HCT116 (cell line): ENCODE data around the gene MTO1. TPM values are rescaled to one million over a fixed set of nuclear protein-coding genes. Genes with fewer than 3 reads are reported as not detected.

Experiments
- ATAC-seq: fragments of 200-7000 bp; cut with Tn5 transposase; 2 replicates; pipeline ENCODE4 v1.9.1; 2020; ENCODE audit warnings: mild to moderate bottlenecking, moderate library complexity
- BruUV-seq: library from RNA; stranded (reverse); fragments of 400-500 nt; replicated peaks from 2 replicates; lab custom pipeline; 2021; lab: Mats Ljungman, UMichigan
- CTCF ChIA-PET: fragments of 300-600 bp; sonication (Branson Sonifier 250); formaldehyde crosslinking; loops from one replicate; lab custom pipeline; 2021; ENCODE audit warnings: antibody characterized with exemption; lab: Charles Lee
- POLR2A ChIA-PET: fragments of 300-600, 350-600 bp; sonication (Branson Sonifier 250); formaldehyde crosslinking; loops from one replicate; lab custom pipeline; 2021; ENCODE audit warnings: antibody characterized with exemption; lab: Charles Lee
- RAD21 ChIA-PET, 2 experiments: fragments of 300-600 bp; sonication (Branson Sonifier 250); formaldehyde crosslinking; loops; one replicate each; lab custom pipeline; 2023; ENCODE audit warnings: low total read pairs in 2 of 2; ENCODE audit not compliant: uncharacterized antibody in 2 of 2, unreplicated experiment in 2 of 2, low non-redundant PET in 1 of 2; lab: Charles Lee
- DNase-seq: peaks from one replicate; pipeline ENCODE4 v3.0.0-alpha.2; 2010; ENCODE audit warnings: low read depth, low spot score
- H2AFZ ChIP-seq: fragments of 200-600 bp; shearing (Covaris generic), sonication (generic); 2 replicates; pipeline ENCODE4 v1.6.1; 2017; ENCODE audit warnings: low read depth, mixed run types, mixed read lengths, antibody characterized with exemption, low read length; ENCODE audit not compliant: poor library complexity, severe bottlenecking
- H3K27ac ChIP-seq: 2 replicates; pipeline ENCODE4 v1.5.1; 2012; ENCODE audit warnings: low read depth, low read length
- H3K27me3 ChIP-seq: fragments of 200-600 bp; sonication (generic); 2 replicates; pipeline ENCODE4 v1.6.1; 2016; ENCODE audit warnings: mixed run types, low read length, mixed read lengths; ENCODE audit not compliant: insufficient read depth
- H3K36me3 ChIP-seq, 2 experiments: fragments of 200-500 bp in 1 of 2; fragments of 200-600 bp in 1 of 2; sonication (Bioruptor generic) in 1 of 2; sonication (generic) in 1 of 2; 2 replicates each; pipeline versions ENCODE4 v1.5.1 to v1.6.1; 2014 to 2016; ENCODE audit warnings: low read length in 2 of 2, inconsistent platforms in 1 of 2, mixed read lengths in 1 of 2, mixed run types in 1 of 2; ENCODE audit not compliant: insufficient read depth in 2 of 2, control insufficient read depth in 1 of 2
- H3K4me1 ChIP-seq, 2 experiments: fragments of 200-600 bp in 1 of 2; sonication (generic) in 1 of 2; 2 replicates each; pipeline versions ENCODE4 v1.5.1 to v1.6.1; 2012 to 2017; ENCODE audit warnings: low read length in 2 of 2, inconsistent platforms in 1 of 2, mild to moderate bottlenecking in 1 of 2, mixed read lengths in 1 of 2, mixed run types in 1 of 2, moderate library complexity in 1 of 2; ENCODE audit not compliant: insufficient read depth in 2 of 2, control insufficient read depth in 1 of 2
- H3K4me2 ChIP-seq: fragments of 200-600 bp; sonication (generic); 2 replicates; pipeline ENCODE4 v1.6.1; 2017; ENCODE audit warnings: mixed run types, low read length, mixed read lengths
- H3K4me3 ChIP-seq, 2 experiments: fragments of 200-600 bp in 1 of 2; sonication (generic) in 1 of 2; replicated peaks in 1 of 2; 2 replicates each; pipeline ENCODE4 v1.5.1; 2011 to 2016; ENCODE audit warnings: low read length in 2 of 2, control low read depth in 1 of 2, low read depth in 1 of 2, mild to moderate bottlenecking in 1 of 2, mixed read lengths in 1 of 2, mixed run types in 1 of 2
- H3K79me2 ChIP-seq: fragments of 200-600 bp; sonication (generic); 2 replicates; pipeline ENCODE4 v1.6.1; 2017; ENCODE audit warnings: mild to moderate bottlenecking, mixed run types, low read length, moderate library complexity, mixed read lengths; ENCODE audit not compliant: insufficient read depth
- H3K9ac ChIP-seq: fragments of 200-600 bp; sonication (generic); 2 replicates; pipeline ENCODE4 v1.6.1; 2016; ENCODE audit warnings: low read length, mixed read lengths
- H3K9me2 ChIP-seq: fragments of 200-600 bp; sonication (generic), shearing (Covaris generic); 2 replicates; pipeline ENCODE4 v1.6.1; 2017; ENCODE audit warnings: mixed run types, mild to moderate bottlenecking, moderate library complexity; ENCODE audit not compliant: insufficient read depth
- H3K9me3 ChIP-seq, 2 experiments: fragments of 200-500 bp in 1 of 2; fragments of 200-600 bp in 1 of 2; sonication (Bioruptor generic) in 1 of 2; sonication (generic) in 1 of 2; 2 replicates each; pipeline ENCODE4 v1.6.1; 2014 to 2017; ENCODE audit warnings: low read length in 2 of 2, mixed read lengths in 2 of 2, inconsistent platforms in 1 of 2, low read depth in 1 of 2, mild to moderate bottlenecking in 1 of 2, mixed run types in 1 of 2, moderate library complexity in 1 of 2; ENCODE audit not compliant: control insufficient read depth in 1 of 2, insufficient read depth in 1 of 2
- H4K20me1 ChIP-seq: fragments of 200-600 bp; sonication (generic), shearing (Covaris generic); 2 replicates; pipeline ENCODE4 v1.6.1; 2017; ENCODE audit warnings: mixed run types, mild to moderate bottlenecking, moderate library complexity; ENCODE audit not compliant: insufficient read depth
- ATF3 ChIP-seq: IDR thresholded peaks from 2 replicates; pipeline ENCODE4 v1.6.1; 2012
- CBX3 ChIP-seq: IDR thresholded peaks from 2 replicates; pipeline ENCODE4 v1.6.1; 2012; ENCODE audit warnings: low read depth
- CEBPB ChIP-seq: IDR thresholded peaks from 2 replicates; pipeline ENCODE4 v1.6.1; 2012; ENCODE audit warnings: low read depth
- CTCF ChIP-seq, 3 experiments: fragments of 200-600 bp in 1 of 3; sonication (generic) in 1 of 3; IDR thresholded peaks in 2 of 3; conservative IDR thresholded peaks in 1 of 3; 2 replicates each; pipeline ENCODE4 v1.5.1; 2012 to 2017; ENCODE audit warnings: low read depth in 2 of 3, low read length in 2 of 3, antibody characterized with exemption in 1 of 3, borderline replicate concordance in 1 of 3, control low read depth in 1 of 3, mild to moderate bottlenecking in 1 of 3, mixed read lengths in 1 of 3, mixed run types in 1 of 3, moderate library complexity in 1 of 3; ENCODE audit not compliant: insufficient read depth in 1 of 3
- EGR1 ChIP-seq: IDR thresholded peaks from 2 replicates; pipeline ENCODE4 v1.6.1; 2012; ENCODE audit warnings: low read depth
- EZH2 ChIP-seq: fragments of 200-600 bp; sonication (generic); IDR thresholded peaks from 2 replicates; pipeline ENCODE4 v1.6.1; 2017; ENCODE audit warnings: antibody characterized with exemption, mixed run types
- FOSL1 ChIP-seq: IDR thresholded peaks from 2 replicates; pipeline ENCODE4 v1.6.1; 2012; ENCODE audit warnings: low read depth
- JUND ChIP-seq: IDR thresholded peaks from 2 replicates; pipeline ENCODE4 v1.6.1; 2012
- POLR2A ChIP-seq: IDR thresholded peaks from 2 replicates; pipeline ENCODE4 v1.7.0; 2011; ENCODE audit warnings: borderline replicate concordance; ENCODE audit not compliant: insufficient read depth, insufficient read length; ENCODE audit errors: extremely low read depth
- POLR2AphosphoS5 ChIP-seq: IDR thresholded peaks from 2 replicates; pipeline ENCODE4 v1.6.1; 2011; ENCODE audit warnings: mild to moderate bottlenecking, low read depth, low read length, moderate library complexity
- RAD21 ChIP-seq: IDR thresholded peaks from 2 replicates; pipeline ENCODE4 v1.6.1; 2012; ENCODE audit warnings: low read depth, mild to moderate bottlenecking
- SIN3A ChIP-seq: IDR thresholded peaks from 2 replicates; pipeline ENCODE4 v1.6.1; 2012; ENCODE audit warnings: low read depth
- SP1 ChIP-seq: IDR thresholded peaks from 2 replicates; pipeline ENCODE4 v1.6.1; 2012; ENCODE audit warnings: low read depth
- SRF ChIP-seq: IDR thresholded peaks from 2 replicates; pipeline ENCODE4 v1.6.1; 2012; ENCODE audit warnings: low read depth
- TCF7L2 ChIP-seq: IDR thresholded peaks from 2 replicates; pipeline ENCODE4 v1.7.0; 2011; ENCODE audit warnings: borderline replicate concordance, inconsistent platforms; ENCODE audit not compliant: insufficient read depth, insufficient read length; ENCODE audit errors: extremely low read depth
- YY1 ChIP-seq: IDR thresholded peaks from 2 replicates; pipeline ENCODE4 v1.6.1; 2011; ENCODE audit warnings: low read length, low read depth, moderate library complexity, mild to moderate bottlenecking; ENCODE audit not compliant: insufficient replicate concordance; ENCODE audit errors: extremely low read depth
- ZBTB33 ChIP-seq: IDR thresholded peaks from 2 replicates; pipeline ENCODE4 v1.6.1; 2011; ENCODE audit warnings: mild to moderate bottlenecking, low read length, moderate library complexity; ENCODE audit not compliant: insufficient replicate concordance; ENCODE audit errors: extremely low read depth
- ZFX ChIP-seq: fragments of 450-650 bp; IDR thresholded peaks from 2 replicates; pipeline ENCODE4 v1.6.1; 2017
- ZNF274 ChIP-seq: fragments of 200-500 bp; sonication (Bioruptor generic); IDR thresholded peaks from 2 replicates; pipeline ENCODE4 v1.6.1; 2014; ENCODE audit warnings: mild to moderate bottlenecking, low read depth, low read length, inconsistent platforms
- intact Hi-C: fragments of 100-400 bp; cut with micrococcal nuclease; formaldehyde crosslinking; loops from 2 replicates; pipeline ENCODE4 v1.10.0; 2022
- total RNA-seq: library from RNA; stranded (reverse); gene quantifications from one replicate; pipeline ENCODE4 v1.2.1, GENCODE V29; 2021; ENCODE audit not compliant: unreplicated experiment

Gene MTO1
- total RNA-seq, 1 experiment from 2014 or later: 40.1 TPM

GRCh38 chr6:73497915-73498314, 36.4 kb downstream of the MTO1 start:
- POLR2A ChIA-PET: no interaction called here
- no peak for TF ChIP-seq SRF
- no peak for TF ChIP-seq TCF7L2
- TF ChIP-seq SP1: no peak
- TF ChIP-seq ZFX: no peak
- no peak for TF ChIP-seq ATF3
- no peak for TF ChIP-seq RAD21
- TF ChIP-seq ZBTB33: no peak
- no peak for TF ChIP-seq SIN3A
- no peak for TF ChIP-seq YY1
- TF ChIP-seq POLR2A: no peak
- no peak for TF ChIP-seq CBX3
- TF ChIP-seq EGR1: no peak
- no peak for TF ChIP-seq CEBPB
- no peak for TF ChIP-seq ZNF274
- TF ChIP-seq POLR2AphosphoS5: no peak
- no peak for TF ChIP-seq JUND
- no peak for TF ChIP-seq CTCF (IDR thresholded peaks at IDR 0.05 in 2 of 3, conservative IDR thresholded peaks at IDR 0.05 in 1 of 3; ENCODE audit: borderline replicate concordance in 1 of 3, insufficient read depth in 1 of 3, low read depth in 2 of 3, low read length in 2 of 3)
- TF ChIP-seq EZH2: no peak
- no peak for TF ChIP-seq FOSL1
- TF ChIP-seq, all 23 proteins: peak for 0
- CTCF ChIA-PET: no interaction called here
- Histone ChIP-seq H3K36me3 (peaks cover 21 to 29% of the 10 kb centered on the region in 2 experiments), H3K79me2 (no peaks in the 10 kb centered on the region), H2AFZ (no peak overlapping the region), H3K4me3 (no peak overlapping the region), H3K4me2 (no peak overlapping the region), H3K27me3 (no peaks in the 10 kb centered on the region), H3K9me3 (no peaks in the 10 kb centered on the region), H3K4me1 (no peaks in the 10 kb centered on the region), H3K9me2 (no peaks in the 10 kb centered on the region), H3K9ac (no peak overlapping the region), H3K27ac (no peak overlapping the region), H4K20me1 (no peaks in the 10 kb centered on the region)
- no peak for DNase-seq
- ATAC-seq: no peak
- RAD21 ChIA-PET: no interaction called here
- intact Hi-C loops: no loop called here
- BruUV-seq: no TSS peak
